Measurements from ENCODE around the gene ZNF616.

GRCh38 chr19:52120286-52120685, 19.5 kb downstream of the ZNF616 start:
- TF ChIP-seq POLR2A (IDR thresholded peaks at IDR 0.05; ENCODE audit: borderline replicate concordance, extremely low read depth, insufficient read depth, insufficient read length) (no peak), EZH2phosphoT487 (IDR thresholded peaks at IDR 0.05; ENCODE audit: borderline replicate concordance) (no peak), REST (IDR thresholded peaks at IDR 0.05; ENCODE audit: low read depth) (no peak), CBX3 (IDR thresholded peaks at IDR 0.05; ENCODE audit: low read depth) (no peak), POLR2AphosphoS5 (IDR thresholded peaks at IDR 0.05; ENCODE audit: low read depth, low read length) (no peak), SIN3A (IDR thresholded peaks at IDR 0.05; ENCODE audit: low read depth) (no peak), ATF3 (IDR thresholded peaks at IDR 0.05) (no peak), YY1 (IDR thresholded peaks at IDR 0.05; ENCODE audit: extremely low read depth, insufficient replicate concordance, low read depth, low read length) (no peak)
- TF ChIP-seq, protein P1, sequence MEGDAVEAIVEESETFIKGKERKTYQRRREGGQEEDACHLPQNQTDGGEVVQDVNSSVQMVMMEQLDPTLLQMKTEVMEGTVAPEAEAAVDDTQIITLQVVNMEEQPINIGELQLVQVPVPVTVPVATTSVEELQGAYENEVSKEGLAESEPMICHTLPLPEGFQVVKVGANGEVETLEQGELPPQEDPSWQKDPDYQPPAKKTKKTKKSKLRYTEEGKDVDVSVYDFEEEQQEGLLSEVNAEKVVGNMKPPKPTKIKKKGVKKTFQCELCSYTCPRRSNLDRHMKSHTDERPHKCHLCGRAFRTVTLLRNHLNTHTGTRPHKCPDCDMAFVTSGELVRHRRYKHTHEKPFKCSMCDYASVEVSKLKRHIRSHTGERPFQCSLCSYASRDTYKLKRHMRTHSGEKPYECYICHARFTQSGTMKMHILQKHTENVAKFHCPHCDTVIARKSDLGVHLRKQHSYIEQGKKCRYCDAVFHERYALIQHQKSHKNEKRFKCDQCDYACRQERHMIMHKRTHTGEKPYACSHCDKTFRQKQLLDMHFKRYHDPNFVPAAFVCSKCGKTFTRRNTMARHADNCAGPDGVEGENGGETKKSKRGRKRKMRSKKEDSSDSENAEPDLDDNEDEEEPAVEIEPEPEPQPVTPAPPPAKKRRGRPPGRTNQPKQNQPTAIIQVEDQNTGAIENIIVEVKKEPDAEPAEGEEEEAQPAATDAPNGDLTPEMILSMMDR (IDR thresholded peaks at IDR 0.05 in 2 of 3, conservative IDR thresholded peaks at IDR 0.05 in 1 of 3; ENCODE audit: borderline replicate concordance in 1 of 3, insufficient read depth in 1 of 3, low read depth in 2 of 3, low read length in 2 of 3) = no peak
- TF ChIP-seq, protein P2, sequence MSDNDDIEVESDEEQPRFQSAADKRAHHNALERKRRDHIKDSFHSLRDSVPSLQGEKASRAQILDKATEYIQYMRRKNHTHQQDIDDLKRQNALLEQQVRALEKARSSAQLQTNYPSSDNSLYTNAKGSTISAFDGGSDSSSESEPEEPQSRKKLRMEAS (IDR thresholded peaks at IDR 0.05) = no peak

Data from HCT116 (cell line).